GM21717 (cell line): ENCODE results near the gene MEF2D.
A peak's percentile ranks its signal among the peaks of the same experiment; 100 is the strongest.

Experiments
- ATAC-seq: cut with Tn5 transposase; IDR thresholded peaks from one replicate; pipeline ENCODE4 v1.9.1; 2021; ENCODE audit warnings: mild to moderate bottlenecking, moderate library complexity; ENCODE audit not compliant: unreplicated experiment

MEF2D gene

GRCh38 chr1:156489166-156489934 lies 11.2 kb downstream of the MEF2D start:
- peak; percentile 16 for ATAC-seq

GRCh38 chr1:156488566-156489165 lies 11.9 kb downstream of the MEF2D start:
- ATAC-seq: peak; percentile 51

GRCh38 chr1:156487862-156488261 lies 12.7 kb downstream of the MEF2D start:
- peak; percentile 34 for ATAC-seq

GRCh38 chr1:156486421-156487344 lies 13.9 kb downstream of the MEF2D start:
- no peak for ATAC-seq

GRCh38 chr1:156485984-156486383 lies 14.6 kb downstream of the MEF2D start:
- no peak for ATAC-seq

- ATAC-seq: no peak
Observed at GRCh38 chr1:156484480-156485058, 16.0 kb downstream of the MEF2D start.

GRCh38 chr1:156483397-156483796 lies 17.2 kb downstream of the MEF2D start:
- ATAC-seq: no peak

- ATAC-seq: no peak
Observed at GRCh38 chr1:156482276-156482675, 18.3 kb downstream of the MEF2D start.

- no peak for ATAC-seq
Observed at GRCh38 chr1:156481527-156481926, 19.0 kb downstream of the MEF2D start.

GRCh38 chr1:156480411-156481192 lies 20.0 kb downstream of the MEF2D start:
- no peak for ATAC-seq

GRCh38 chr1:156480016-156480370 lies 20.6 kb downstream of the MEF2D start:
- ATAC-seq: no peak

GRCh38 chr1:156479093-156480015 lies 21.2 kb downstream of the MEF2D start:
- no peak for ATAC-seq

GRCh38 chr1:156478250-156478627 lies 22.3 kb downstream of the MEF2D start:
- ATAC-seq: no peak

GRCh38 chr1:156477526-156478249 lies 22.9 kb downstream of the MEF2D start:
- ATAC-seq: no peak

- no peak for ATAC-seq
Observed at GRCh38 chr1:156476501-156477298, 23.9 kb downstream of the MEF2D start.

GRCh38 chr1:156475568-156476500 lies 24.7 kb downstream of the MEF2D start:
- ATAC-seq: no peak

GRCh38 chr1:156474966-156475365 lies 25.6 kb downstream of the MEF2D start:
- ATAC-seq: no peak
